ENCODE data around the gene LPCAT2.

Gene LPCAT2

DNA sequence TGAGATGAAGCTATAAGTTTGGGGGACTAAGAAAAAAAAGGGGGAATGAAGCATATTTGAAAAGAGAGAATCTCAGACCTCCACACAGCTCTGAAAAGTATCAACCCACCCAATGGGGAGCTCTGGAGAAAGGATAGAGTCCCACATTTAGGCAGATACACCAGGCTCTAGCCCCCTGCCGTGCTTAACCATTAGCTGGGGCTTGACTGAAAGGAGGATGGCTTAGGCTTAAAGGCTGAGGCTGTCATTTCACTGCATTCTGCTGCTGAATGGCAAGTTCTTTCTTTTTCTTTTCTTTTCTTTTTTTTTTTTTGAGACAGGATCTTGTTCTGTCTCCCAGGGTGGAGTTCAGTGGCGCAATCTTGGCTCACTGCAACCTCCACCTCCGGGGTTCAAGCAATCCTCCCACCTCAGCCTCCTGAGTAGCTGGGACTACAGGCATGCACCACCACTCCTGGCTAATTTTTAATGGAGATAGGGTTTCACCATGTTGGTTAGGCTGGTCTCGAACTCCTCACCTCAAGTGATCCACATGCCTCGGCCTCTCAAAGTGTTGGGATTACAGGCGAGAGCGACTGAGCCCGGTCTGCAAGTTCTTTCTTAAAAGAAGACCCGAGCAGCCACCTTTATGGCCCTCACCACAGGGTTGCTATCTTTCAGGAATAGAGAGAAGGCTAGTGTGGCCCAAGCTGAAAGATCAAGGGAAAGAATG is 38.9 kb upstream of the LPCAT2 start:
- ATAC-seq, result no peak
- no peak for TF ChIP-seq ZNF8 (CRISPR knock-in tag; IDR thresholded peaks at IDR 0.05)
- TF ChIP-seq, protein P1, sequence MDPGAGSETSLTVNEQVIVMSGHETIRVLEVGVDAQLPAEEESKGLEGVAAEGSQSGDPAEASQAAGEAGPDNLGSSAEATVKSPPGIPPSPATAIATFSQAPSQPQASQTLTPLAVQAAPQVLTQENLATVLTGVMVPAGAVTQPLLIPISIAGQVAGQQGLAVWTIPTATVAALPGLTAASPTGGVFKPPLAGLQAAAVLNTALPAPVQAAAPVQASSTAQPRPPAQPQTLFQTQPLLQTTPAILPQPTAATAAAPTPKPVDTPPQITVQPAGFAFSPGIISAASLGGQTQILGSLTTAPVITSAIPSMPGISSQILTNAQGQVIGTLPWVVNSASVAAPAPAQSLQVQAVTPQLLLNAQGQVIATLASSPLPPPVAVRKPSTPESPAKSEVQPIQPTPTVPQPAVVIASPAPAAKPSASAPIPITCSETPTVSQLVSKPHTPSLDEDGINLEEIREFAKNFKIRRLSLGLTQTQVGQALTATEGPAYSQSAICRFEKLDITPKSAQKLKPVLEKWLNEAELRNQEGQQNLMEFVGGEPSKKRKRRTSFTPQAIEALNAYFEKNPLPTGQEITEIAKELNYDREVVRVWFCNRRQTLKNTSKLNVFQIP (CRISPR knock-in tag; IDR thresholded peaks at IDR 0.05; ENCODE audit: borderline replicate concordance, low read depth), result no peak
- TF ChIP-seq TCF4 (CRISPR knock-in tag; IDR thresholded peaks at IDR 0.05; ENCODE audit: borderline replicate concordance), result no peak
- TF ChIP-seq, protein P2, sequence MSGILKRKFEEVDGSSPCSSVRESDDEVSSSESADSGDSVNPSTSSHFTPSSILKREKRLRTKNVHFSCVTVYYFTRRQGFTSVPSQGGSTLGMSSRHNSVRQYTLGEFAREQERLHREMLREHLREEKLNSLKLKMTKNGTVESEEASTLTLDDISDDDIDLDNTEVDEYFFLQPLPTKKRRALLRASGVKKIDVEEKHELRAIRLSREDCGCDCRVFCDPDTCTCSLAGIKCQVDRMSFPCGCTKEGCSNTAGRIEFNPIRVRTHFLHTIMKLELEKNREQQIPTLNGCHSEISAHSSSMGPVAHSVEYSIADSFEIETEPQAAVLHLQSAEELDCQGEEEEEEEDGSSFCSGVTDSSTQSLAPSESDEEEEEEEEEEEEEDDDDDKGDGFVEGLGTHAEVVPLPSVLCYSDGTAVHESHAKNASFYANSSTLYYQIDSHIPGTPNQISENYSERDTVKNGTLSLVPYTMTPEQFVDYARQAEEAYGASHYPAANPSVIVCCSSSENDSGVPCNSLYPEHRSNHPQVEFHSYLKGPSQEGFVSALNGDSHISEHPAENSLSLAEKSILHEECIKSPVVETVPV (CRISPR knock-in tag; IDR thresholded peaks at IDR 0.05), result no peak
- TF ChIP-seq ZNF565 (CRISPR knock-in tag; conservative IDR thresholded peaks at IDR 0.05; ENCODE audit: low read depth), result no peak
- no peak for TF ChIP-seq ZNF70 (CRISPR knock-in tag; IDR thresholded peaks at IDR 0.05)

DNA sequence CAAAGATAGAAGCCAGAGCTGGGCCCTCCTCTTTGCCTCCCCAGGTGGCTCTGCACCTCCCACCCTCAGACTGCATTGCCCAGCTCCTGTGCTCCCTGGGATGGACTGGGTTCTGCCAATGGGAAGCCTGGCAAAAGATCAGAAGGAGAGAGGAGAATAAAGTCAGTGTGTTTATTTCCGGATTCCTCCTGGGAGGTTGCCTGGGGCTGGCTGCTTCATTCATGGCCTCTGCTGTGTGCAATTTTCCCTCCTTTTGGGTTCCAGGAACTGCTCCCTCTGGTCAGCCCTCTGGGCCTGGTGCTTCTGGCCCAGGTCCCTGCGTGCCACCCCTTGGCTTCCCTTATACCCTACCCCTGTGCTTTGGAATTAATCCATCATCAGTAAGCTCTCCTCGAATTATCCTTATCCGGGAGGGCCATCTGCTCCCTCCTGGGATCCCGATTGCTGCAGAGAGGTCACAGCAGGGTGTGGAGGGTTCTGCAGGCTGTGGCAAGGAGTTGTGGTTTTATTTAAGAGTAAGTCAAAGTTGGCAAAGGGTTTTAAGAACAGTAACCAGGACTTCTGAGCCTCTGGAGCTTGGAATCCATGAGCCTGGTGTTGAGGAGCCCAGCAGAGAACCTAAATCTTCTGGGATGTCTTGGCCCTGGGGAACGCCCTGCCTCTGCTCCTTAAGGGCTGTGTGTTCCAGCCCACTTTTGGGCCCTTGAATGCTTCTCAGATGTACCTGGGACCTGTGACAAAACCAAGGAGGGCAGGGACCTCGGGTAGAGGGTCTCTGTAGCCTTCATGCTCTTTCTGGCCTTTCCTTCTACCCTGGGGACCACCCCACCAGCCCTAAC is 38.1 kb upstream of the LPCAT2 start:
- no peak for TF ChIP-seq GLIS3 (CRISPR knock-in tag; IDR thresholded peaks at IDR 0.05)
- TF ChIP-seq TOX (CRISPR knock-in tag; IDR thresholded peaks at IDR 0.05; ENCODE audit: borderline replicate concordance), result no peak
- no peak for TF ChIP-seq ZFP3 (CRISPR knock-in tag; IDR thresholded peaks at IDR 0.05)
- TF ChIP-seq SNAI2 (CRISPR knock-in tag; IDR thresholded peaks at IDR 0.05), result no peak
- TF ChIP-seq, protein P3, sequence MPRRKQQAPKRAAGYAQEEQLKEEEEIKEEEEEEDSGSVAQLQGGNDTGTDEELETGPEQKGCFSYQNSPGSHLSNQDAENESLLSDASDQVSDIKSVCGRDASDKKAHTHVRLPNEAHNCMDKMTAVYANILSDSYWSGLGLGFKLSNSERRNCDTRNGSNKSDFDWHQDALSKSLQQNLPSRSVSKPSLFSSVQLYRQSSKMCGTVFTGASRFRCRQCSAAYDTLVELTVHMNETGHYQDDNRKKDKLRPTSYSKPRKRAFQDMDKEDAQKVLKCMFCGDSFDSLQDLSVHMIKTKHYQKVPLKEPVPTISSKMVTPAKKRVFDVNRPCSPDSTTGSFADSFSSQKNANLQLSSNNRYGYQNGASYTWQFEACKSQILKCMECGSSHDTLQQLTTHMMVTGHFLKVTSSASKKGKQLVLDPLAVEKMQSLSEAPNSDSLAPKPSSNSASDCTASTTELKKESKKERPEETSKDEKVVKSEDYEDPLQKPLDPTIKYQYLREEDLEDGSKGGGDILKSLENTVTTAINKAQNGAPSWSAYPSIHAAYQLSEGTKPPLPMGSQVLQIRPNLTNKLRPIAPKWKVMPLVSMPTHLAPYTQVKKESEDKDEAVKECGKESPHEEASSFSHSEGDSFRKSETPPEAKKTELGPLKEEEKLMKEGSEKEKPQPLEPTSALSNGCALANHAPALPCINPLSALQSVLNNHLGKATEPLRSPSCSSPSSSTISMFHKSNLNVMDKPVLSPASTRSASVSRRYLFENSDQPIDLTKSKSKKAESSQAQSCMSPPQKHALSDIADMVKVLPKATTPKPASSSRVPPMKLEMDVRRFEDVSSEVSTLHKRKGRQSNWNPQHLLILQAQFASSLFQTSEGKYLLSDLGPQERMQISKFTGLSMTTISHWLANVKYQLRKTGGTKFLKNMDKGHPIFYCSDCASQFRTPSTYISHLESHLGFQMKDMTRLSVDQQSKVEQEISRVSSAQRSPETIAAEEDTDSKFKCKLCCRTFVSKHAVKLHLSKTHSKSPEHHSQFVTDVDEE (CRISPR knock-in tag; IDR thresholded peaks at IDR 0.05), result no peak
- no peak for TF ChIP-seq TCF4 (CRISPR knock-in tag; IDR thresholded peaks at IDR 0.05; ENCODE audit: borderline replicate concordance)
- TF ChIP-seq, protein P2 (CRISPR knock-in tag; IDR thresholded peaks at IDR 0.05), result no peak
- TF ChIP-seq, protein P4, sequence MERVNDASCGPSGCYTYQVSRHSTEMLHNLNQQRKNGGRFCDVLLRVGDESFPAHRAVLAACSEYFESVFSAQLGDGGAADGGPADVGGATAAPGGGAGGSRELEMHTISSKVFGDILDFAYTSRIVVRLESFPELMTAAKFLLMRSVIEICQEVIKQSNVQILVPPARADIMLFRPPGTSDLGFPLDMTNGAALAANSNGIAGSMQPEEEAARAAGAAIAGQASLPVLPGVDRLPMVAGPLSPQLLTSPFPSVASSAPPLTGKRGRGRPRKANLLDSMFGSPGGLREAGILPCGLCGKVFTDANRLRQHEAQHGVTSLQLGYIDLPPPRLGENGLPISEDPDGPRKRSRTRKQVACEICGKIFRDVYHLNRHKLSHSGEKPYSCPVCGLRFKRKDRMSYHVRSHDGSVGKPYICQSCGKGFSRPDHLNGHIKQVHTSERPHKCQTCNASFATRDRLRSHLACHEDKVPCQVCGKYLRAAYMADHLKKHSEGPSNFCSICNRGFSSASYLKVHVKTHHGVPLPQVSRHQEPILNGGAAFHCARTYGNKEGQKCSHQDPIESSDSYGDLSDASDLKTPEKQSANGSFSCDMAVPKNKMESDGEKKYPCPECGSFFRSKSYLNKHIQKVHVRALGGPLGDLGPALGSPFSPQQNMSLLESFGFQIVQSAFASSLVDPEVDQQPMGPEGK (CRISPR knock-in tag; IDR thresholded peaks at IDR 0.05; ENCODE audit: borderline replicate concordance), result no peak
- TF ChIP-seq, protein P5, sequence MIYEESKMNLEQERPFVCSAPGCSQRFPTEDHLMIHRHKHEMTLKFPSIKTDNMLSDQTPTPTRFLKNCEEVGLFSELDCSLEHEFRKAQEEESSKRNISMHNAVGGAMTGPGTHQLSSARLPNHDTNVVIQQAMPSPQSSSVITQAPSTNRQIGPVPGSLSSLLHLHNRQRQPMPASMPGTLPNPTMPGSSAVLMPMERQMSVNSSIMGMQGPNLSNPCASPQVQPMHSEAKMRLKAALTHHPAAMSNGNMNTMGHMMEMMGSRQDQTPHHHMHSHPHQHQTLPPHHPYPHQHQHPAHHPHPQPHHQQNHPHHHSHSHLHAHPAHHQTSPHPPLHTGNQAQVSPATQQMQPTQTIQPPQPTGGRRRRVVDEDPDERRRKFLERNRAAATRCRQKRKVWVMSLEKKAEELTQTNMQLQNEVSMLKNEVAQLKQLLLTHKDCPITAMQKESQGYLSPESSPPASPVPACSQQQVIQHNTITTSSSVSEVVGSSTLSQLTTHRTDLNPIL (CRISPR knock-in tag; IDR thresholded peaks at IDR 0.05; ENCODE audit: low read depth), result no peak
- no peak for TF ChIP-seq PPARA (CRISPR knock-in tag; IDR thresholded peaks at IDR 0.05; ENCODE audit: borderline replicate concordance)
- no peak for TF ChIP-seq ZC3H10 (CRISPR knock-in tag; IDR thresholded peaks at IDR 0.05)
- no peak for TF ChIP-seq ZNF565 (CRISPR knock-in tag; conservative IDR thresholded peaks at IDR 0.05; ENCODE audit: low read depth)
- no peak for TF ChIP-seq CSDC2 (CRISPR knock-in tag; IDR thresholded peaks at IDR 0.05)
- no peak for TF ChIP-seq RARB (CRISPR knock-in tag; IDR thresholded peaks at IDR 0.05)
- TF ChIP-seq BACH2 (CRISPR knock-in tag; IDR thresholded peaks at IDR 0.05; ENCODE audit: borderline replicate concordance), result no peak
- TF ChIP-seq ISL1 (CRISPR knock-in tag; IDR thresholded peaks at IDR 0.05), result no peak
- peak; percentile 65 for ATAC-seq
